SKM-1 treated with dmso at 0.1 percent for 144 hours (cell line): ENCODE measurements around the gene TBRG4.

Experiments used
- DNase-seq: peaks from one replicate; lab custom pipeline; 2025; ENCODE audit not compliant: unreplicated experiment; lab: John Stamatoyannopoulos, UW

TBRG4 gene

DNA sequence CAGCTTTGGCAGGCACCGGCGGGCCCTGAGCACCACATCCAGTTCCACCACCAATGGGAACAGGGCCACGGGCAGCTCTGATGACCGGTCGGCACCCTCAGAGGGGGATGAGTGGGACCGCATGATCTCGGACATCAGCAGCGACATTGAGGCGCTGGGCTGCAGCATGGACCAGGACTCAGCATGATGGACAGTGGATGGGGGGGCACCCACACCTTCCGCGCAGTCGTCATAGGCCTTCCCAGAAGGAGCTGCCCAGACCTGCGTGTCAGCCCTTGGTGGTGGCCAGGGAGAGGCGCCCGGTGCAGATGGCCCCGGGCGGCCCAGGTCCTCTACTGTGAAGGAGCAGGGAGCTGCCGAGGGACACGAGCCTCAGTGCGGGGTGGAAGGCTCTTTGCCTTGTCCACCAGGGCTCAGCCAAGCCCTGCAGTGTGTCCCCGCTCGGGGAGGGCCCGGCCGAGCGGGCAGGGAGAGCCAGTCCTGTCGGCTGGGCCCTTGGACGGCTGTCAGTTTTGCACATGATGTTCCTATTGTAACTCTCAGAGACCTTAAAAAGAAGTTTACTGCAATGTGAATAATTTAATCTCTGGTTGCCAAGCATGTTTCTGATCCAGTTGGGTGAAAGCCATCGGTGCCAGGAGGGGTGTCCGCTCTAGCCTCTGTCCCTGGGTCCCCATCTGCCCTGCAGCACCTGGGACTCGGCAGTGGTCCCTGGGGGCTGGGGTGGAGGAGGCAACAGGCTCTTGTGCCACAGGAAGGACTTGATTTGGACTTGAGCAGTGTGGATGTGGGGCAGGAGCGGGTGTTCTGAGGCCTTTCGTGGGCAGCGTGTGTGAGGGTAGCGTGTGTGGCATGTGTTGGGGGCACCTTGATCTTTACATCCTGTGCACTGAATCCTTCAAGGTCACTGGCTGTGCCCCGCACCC is 35.4 kb downstream of the TBRG4 start:
- DNase-seq: no peak

DNA sequence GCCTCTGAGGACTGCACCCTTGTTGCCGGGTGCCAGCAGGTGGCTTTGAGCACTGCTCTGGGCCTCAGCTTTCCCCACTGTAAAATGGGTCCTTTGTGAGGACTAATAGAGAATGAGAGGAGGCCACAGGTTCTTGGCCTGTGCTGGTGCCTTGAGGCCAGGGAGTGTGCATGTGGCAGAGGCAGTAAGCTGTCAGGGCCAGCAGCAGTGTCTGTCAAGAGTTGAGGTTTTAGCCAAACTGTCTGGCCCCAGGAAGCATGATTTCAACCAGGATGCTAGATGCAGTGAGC is 36.2 kb downstream of the TBRG4 start:
- no peak for DNase-seq

DNA sequence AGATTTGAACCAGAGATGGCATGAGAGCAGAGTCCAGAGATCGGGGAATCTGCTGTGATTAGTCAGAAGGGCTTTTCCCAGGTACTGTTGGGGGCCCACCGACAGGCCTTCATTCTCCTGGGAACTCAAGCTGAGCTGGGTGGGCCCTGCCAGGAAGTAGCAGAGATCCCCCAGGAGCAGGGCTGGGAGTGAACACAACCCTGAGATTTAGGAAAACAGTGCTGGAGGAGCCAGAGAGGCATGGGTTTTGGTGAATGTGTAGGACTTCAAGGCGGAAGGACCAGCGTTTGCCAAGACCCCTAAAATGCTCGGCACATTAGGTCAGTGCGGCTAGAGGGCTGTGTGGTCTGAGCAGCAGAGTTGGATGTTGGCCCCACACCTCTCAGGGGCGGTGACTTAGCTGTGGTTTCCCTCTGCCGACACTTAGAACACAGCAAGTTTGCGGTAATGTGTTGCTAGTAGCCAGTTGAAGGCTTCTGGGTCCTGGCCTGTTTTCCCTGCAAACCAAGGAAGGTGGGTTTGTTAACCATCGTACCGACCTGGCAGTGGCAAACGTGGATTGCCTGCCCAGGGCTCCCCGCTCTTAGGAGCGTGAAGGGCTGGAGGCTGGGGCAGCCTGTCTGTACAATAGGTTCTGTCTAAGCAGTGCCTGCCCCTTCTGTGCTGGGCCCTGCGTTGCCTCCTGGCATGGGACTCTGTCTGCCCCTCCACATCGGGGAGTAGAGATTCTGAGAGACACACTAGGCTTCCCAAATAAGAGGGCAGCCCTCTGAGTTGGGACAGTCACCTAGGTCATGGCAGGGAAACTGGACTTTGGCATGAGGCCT is 36.8 kb downstream of the TBRG4 start:
- no peak for DNase-seq

DNA sequence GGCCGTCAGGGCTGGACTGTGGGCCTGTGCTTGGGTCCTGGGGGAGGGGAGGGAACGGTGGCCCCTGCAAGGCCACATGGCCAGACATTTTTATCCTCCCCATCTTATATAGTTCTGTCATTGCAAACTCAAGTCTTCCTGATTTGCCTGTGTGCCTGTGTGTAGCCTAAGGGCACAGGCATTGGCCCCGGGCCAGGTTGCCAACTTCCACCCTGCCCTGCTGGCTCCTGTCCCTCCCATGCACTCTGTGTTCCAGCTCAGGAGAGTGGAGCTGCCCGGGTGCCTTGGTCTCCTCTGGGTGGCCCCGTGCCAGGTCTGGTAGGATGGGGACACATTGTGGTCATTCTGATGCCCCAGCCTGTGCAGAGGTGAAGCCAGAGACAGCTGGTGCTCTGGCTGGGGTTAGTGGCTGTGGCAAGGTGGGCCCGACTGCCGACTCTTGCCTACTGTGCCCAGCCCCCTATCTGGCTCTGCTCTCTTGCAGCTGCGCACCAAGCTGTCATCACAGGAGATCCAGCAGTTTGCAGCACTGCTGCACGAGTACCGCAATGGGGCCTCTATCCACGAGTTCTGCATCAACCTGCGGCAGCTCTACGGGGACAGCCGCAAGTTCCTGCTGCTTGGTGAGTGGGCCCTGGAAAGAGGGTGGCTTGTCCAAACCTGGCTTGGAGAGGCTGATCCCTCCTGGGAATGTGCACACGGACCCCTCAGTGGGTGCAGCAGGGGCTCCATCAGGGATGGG is 37.5 kb downstream of the TBRG4 start:
- DNase-seq: no peak

DNA sequence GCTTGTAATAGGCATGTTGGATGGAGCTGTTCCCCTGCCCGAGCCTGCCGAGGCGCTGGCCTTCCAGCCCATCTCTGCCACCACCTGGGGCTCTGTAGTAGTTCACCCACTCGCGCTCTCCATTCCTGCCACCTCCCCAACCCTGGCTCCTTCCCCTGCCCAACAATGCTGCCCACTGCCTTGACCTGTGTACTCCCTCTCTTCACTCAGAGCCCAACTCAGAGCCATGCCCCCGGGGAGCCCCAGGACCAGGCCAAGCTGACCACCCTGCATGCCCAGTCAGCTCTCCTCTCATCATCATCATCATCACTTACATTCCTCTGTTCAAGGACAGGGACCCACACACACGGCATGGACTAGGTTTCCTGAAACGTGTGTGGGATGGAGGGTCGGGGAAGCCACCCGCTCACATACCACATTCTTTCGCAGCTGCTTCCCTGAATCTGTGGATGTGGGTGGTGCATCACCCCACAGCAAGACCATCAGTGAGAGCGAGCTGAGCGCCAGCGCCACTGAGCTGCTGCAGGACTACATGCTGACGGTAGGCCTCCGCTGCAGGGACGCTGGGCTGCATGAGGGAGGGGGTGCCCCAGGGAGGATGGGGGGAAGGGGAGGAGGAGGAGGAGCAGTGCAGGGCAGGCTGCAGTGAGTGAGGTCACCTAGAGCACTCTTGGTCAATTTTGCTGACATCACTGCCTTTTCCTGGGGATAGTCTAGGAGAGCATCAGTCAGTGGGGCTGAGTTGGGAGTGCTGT is 38.3 kb downstream of the TBRG4 start:
- DNase-seq: no peak

DNA sequence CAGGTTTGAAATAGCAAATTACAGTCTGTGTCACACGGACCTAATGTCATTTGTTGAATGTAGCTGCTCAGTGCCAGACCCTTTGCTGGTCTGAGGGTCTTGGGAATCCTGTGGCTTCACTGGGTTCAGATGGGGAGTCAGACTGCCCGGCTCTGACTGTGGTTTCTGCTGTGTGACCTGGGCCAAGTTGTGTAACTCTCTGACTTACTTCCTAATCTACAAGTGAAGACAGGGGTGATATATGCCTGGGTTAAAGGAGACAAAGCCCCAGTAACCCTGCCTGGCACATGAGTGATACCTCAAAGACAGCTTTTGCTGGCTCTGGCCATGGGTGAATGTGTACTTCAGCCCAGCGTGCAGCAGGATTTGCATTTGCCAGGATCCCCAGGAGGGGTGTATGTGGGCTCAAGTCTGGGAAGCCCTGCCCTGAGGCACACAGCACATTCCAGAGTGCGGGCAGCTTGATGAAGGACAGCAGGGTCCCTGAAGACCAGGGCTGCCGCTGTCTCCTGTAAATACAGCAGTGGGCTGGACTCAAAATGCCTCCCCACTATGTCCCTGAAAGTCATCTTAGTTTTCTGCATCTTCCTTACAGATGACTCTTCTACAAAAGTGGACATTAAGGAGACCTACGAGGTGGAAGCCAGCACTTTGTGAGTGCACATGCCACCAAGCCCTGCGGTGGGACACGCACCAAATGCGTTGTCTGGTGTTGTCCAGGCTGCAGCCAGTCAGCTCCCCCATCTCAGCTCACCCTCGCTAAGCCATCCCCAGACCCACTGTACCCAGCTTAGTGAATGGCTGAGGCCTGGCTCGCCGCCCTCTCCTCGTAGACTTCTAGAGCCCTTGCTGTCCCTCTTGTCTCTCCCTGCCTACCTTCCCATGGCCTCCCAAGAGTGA is 39.1 kb downstream of the TBRG4 start:
- peak; percentile 48 for DNase-seq

DNA sequence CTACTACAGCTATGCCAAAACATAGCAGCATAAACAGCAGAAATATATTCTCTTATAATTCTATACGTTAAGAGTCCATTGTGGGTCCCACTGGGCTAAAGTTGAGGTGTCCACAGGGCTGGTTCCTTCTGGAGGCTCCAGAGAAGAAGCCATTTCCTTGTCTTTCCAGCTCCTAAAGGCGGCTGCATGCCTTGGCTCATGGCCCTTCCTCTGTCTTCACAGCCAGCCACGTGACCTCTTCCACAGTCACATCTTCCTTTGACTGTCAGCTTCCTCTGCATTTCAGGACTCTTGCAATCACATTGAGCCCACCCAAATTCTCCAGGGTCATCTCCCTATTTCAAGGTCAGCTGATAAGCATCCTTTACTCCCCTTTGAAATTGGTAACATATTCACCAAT is 40.0 kb downstream of the TBRG4 start:
- no peak for DNase-seq

DNA sequence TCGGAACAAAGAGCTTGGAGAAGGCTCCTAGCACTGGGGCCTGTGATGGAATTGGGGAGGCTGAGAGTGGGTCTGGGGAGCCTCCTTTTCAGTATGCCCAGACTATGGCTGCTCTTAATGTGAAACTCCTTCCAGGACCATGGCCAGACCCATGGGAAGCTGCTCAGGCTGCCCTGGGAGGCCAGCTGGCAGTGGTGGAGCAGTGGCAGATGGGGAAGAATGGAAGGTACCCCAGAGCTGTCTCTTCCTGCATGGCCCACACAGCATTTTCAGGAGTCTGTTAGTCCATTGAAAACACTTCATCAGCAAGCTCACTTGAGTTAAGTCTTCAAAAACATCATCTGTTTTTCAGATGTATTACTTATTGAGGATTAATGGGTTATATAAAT is 41.2 kb downstream of the TBRG4 start:
- no peak for DNase-seq

DNA sequence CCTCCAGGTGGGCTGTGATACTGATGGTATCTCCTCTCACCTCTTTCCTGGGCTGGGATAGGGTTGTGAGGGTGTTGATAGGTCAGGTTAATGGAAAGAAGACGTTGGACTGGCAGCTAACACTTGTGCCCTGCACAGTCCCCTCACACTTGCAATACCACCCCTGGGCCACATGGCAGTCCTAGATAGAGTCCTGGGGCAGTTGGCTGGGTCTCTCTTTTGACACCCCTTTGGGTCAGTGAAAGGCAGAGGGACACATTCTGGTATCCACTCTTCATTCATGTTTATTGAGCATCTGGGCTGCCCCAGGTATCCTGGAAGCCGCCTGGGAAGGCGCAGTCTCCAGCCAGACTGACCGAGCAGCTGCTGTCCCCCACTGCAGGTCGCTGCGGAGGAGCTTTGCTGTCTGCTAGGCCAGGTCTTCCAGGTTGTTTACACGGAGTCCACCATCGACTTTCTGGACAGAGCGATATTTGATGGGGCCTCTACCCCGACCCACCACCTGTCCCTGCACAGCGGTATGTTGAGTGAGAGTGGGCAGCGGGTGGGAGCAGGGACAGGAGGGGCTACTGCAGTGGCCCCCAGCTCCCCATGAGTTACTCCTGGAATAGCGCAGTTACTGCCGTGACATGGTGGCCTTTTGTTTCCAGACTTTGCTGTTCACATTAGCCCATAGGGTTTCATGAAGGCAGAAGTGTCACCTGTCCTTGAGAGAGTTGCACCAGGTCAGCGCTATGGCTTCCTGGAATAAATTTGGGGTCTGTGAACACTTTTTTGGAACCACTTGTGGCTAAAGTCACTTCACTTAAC is 41.8 kb downstream of the TBRG4 start:
- no peak for DNase-seq

DNA sequence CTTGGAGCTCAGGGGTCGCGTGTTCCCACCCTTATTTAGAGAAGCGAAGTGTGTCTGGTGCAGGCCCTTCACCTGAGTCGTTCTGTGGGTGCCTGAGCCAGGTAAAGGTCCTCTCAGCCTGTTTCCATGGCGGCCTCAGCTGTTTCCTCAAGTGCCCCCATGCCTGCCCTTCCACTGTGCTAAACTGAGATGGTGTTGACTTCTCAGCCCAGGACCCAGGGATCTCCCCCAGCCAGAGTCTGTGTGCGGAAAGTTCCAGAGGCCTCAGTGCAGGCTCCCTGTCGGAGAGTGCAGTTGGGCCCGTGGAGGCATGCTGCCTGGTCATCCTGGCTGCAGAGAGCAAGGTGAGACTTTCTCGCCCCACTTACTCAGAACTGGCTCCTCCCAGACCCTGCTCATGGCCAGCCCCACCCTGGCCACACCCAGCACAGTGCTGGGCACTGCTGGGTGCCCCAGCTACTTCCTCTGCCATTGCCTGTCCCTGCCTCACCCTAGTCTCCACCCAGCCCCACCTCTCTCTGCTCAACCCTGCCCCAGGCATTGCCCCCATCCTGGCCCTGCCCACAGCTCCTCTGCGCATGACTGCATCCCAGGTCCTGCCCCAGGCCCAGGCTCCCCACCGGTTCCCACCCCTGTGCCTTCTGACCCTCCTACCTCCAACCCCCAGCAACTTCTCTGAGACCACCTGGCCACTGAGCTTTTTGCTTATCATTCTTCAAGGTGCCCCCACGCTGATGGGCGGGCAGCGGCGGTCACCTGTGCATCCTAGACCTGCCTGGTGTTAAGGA is 43.1 kb downstream of the TBRG4 start:
- DNase-seq: no peak

DNA sequence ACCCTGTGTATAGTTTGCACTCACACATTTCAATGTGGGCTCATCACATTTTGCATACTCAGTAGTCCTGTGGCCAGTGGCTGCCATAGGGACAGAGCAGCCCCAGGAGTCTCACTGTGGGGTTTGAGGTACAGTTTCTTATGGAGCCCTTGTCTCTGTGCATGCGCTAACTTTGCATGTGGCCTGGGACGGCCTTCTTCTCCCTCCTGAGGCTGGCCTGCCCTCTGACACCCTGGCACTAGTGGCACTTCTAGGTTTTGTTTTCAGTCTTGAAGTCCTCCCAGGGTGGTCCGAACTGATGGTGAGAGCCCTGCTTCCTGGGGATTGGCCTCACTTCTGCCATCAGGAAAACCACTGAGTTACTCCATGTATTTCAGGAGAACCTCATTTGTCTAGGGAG is 43.9 kb downstream of the TBRG4 start:
- DNase-seq: no peak

DNA sequence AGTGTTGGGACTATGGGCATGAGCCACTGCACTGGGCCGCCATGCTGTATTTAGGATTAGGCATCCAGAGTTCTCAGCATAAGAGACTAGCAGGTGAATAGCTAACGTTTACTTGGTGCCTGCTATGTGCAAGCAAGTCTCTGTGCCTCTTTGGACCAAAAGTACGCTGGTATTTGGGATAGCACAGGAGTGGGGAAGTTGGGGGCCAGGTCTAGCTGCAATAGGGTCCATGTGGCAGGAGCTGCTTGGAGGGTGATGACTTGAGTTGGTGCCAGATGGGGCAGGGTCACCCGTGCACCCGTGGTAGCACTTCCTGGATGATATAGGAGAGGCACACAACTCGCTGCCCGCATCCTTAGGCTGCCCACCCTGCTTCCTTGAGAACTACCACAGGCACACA is 45.1 kb downstream of the TBRG4 start:
- no peak for DNase-seq

DNA sequence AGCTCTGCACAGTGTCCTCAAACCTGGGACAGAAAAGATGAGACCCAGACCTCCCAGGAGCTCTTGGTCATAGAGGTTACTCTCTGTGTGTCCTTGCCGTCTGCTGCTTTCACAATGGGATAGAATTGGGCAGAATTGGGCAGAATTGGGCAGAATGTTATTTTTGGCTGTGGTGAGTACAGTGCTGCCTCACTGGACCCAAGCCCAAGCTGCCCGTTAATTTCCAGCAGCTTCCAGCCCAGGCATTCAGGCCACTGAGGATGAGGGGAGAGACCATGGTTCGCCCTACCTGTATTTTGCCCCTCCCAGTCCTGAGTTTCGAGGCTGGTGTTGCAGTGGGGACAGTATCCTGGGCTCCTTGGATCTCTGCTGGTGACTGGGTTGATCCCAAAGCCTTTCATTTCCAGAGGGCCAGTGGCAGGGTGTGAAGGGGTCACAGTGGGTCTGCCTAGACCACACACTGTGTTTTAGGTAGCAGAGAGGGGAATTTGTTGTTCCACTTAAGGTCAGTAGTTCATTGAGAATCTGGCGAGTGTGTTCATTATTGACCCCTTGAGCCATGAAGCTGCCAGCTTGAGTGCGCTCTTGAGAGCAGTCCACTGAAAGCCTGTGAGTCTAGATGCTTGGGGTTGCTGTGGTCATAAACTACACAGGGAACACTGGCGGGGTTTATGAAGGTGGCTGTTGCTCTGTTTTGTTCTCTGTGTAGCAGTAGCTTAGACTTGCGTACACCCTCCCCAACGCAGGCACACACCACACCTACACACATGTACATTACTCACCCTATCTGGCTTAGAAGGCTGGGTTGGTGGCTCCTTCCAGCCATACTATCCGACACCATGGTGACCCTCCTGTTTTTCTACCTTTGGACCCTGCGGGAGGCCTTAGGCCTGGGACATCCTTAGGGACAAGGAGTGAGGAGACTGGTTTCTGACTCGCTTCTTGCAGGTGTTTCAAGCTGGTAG is 46.2 kb downstream of the TBRG4 start:
- no peak for DNase-seq

DNA sequence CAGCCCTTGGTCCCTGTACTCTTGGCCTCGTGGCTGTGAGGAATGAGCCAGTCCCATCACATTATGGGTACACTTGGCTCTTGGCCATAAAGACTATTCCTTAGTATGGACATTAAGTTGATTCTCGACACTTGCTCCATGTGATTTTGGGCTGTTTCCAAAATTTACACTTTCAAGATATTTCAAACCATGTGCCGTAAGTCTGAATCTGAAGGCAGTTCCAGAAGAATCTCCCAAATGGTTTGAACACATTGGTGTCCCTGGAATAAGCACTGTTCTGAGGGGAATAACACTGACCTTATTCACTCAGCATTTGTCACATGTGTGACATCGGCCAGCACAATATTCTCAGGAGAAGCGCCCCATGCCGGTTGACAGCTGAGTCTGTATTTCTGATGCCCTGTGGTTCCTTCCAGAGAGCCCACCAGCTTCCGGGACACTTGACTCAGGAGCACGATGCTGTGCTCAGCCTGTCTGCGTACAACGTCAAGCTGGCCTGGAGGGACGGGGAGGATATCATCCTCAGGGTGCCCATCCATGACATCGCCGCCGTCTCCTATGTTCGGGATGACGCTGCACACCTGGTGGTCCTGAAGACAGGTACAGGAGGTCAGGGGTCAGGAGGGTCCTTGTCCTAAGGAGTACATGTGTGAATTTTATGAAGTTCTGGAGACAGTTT is 47.3 kb downstream of the TBRG4 start:
- DNase-seq: no peak

DNA sequence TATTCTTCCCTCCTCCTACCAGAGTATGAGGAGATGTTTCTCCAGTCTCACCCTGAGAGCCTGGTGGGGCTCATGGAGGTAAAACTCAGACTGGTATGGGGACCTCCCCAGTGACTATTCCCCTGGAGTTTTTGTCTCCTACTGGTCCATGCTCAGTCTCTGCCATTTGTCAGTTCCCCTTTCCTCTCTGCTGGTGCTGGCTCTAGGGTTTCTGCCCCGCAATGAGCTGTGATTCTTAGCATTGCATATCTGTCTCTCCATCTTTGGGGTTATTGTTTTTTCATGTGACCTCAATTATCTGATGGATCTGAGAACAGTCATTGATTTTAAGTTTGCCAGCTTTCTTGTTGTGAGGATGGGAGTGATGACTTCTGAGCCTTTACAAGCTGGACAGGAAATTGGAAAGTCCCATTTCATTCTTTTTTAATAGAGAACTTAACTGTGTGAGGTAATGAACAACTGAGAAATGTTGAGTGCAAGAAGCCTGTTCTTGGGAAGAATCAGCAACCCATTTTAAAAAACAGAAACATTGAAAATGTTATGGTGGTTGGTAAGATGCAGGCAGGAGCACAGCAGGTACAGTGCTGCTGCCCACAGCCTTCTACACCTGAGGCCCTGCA is 49.6 kb downstream of the TBRG4 start:
- no peak for DNase-seq

DNA sequence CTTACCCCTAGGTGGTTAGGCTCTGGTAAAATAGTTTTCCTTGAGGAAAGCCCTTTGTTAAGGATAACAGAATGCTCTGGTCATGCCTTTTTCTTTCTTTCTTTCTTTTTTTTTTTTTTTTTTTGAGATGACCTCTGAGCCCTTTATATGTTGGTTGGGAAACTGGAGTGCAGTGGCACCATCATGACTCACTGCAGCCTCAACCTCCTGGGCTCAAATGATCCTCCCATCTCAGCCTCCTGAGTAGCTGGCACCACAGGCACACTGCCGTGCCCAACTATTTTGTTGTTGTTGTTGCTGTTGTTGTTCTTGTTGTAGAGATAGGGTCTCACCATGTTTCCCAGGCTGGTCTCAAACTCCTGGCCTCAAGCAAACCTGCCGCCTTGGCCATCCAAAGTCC is 50.1 kb downstream of the TBRG4 start:
- DNase-seq: no peak
